Activated naive CD8-positive, alpha-beta T cell treated with anti-CD3 and anti-CD28 coated beads, Interleukin-2, amount 50 U/mL, for 16 hours (primary cell): ENCODE data around the gene ALDOB.

ENCODE experiments used
- DNase-seq: peaks from one replicate; pipeline ENCODE4 v3.0.0-alpha.2; 2020; ENCODE audit warnings: low read depth, low spot score

Gene ALDOB

GRCh38 chr9:101457003-101457402 is 21.4 kb upstream of the ALDOB start:
- DNase-seq = no peak

DNA sequence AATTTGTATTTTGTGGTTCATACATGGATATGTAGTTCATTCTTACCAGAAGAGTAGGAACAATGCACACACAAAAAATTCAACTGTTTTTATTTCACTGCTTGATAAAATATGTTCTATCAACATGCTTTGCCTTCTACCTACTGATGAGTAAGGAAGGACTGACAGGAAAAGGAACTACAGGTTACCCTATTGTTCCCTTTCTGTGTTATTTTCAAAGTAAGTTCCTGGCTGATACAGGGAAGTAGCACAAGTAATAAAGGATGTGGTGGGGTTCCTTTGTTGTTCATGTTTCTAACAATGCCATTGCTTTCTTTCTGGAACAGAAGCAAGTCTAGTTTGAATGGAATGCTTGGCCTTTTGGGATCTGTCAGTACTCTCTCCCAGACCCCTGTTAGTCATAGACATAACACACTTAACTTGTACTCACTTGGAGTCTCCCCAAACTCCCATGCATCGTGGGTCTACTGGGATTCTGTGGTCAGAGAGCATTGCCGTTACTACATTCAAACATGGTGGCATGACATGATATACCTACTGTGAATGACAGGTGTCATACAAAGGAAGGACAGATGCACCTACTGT is 20.2 kb upstream of the ALDOB start:
- no peak for DNase-seq

DNA sequence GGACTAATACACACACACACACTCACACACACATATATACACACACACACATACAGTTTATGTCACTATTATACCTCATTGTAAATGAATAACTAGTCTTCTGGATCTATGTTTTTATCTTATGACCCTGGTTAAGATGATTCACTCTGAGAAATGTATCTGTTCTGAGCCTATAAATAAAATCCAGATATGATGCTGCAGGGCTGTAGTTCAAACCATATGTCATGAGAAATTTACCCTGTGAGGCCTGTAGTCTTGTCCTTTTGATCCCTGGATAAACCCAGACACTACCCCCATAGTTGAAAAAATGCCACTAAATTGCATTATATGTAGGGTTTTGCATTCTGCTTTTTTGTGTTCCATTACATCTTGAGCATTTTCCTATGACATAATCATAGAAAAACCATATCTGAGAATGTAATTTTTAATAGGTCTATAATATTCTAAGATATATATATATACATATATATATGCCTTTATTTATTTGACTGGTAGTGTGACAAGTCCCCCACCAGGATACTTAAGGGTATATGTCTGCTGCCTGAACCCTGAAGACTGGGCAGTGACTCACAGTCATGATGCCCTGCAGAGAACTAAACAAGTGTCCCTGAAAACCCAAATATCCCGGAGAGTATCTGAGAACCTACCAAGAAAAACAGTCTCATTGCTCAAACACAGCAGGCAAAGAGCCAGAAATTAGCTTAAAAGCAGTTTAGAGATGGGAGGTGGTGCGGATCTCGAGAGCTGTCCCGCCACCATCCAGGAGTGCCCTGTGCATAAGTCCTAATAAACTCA is 18.4 kb upstream of the ALDOB start:
- DNase-seq = no peak

DNA sequence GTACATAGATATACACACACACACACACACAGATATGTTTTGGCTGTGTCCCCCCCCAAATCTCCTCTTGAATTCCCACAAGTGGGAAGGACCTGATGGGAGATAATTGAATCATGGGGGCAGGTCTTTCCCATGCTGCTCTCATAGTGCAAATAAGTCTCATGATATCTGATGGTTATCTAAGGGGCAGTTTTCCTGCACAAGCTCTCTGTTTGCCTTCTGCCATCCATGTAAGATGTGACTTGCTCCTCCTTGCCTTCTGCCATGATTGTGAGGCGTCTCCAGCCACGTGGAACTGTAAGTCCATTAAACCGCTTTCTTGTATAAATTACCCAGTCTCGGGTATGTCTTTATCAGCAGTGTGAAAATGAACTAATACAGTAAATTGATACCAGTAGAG is 15.9 kb upstream of the ALDOB start:
- DNase-seq = no peak

GRCh38 chr9:101450931-101451330 is 15.4 kb upstream of the ALDOB start:
- DNase-seq = no peak

DNA sequence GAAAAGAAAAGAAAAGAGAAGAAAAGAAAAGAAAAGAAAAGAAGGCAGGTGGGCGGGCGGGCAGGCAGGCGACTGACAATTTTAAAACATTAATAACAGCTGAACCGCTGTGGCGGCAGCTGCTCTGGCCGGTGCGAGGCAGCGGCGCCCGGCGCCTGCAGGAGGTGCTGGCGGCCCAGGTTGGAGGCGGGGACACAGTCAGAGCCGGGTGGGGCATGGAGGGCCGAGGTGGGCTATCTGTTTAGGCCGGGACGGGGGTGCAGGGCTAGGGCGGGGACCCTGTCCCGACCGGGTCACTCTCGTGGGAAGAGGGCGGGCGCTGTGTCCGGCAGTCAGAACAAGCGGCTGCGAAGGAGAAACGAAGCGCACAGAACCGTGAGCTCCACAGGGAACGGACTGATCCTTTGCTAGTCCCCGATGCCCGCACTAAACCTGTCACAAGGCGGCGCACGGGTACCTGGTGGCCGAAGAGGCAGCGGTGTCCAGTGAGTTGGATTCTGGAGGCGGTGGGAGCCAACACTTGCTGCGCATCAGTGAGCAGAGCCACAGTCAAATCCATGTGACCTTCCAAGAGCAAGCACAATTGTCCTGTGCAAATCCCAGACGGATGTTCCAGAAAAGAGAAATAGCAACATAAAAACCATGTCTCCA is 13.6 kb upstream of the ALDOB start:
- DNase-seq = peak; percentile 13

DNA sequence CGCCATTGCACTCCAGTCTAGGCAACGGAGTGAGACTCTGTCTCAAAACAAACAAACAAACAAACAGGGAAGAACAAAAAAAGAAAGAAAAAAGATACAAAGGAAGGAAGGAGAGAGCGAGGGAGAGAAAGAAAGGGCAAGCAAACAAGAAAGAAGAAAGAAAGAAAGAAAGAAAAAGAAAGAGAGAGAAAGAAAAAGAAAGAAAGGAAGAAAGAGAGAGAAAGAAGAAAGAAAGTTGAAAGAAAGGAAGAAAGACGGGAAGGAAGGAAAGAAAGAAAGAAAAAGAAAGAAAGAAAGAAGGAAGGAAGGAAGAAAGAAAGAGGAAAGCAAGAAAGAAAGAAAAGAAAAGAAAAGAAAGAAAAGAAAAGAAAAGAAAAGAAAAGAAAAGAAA is 13.1 kb upstream of the ALDOB start:
- no peak for DNase-seq

DNA sequence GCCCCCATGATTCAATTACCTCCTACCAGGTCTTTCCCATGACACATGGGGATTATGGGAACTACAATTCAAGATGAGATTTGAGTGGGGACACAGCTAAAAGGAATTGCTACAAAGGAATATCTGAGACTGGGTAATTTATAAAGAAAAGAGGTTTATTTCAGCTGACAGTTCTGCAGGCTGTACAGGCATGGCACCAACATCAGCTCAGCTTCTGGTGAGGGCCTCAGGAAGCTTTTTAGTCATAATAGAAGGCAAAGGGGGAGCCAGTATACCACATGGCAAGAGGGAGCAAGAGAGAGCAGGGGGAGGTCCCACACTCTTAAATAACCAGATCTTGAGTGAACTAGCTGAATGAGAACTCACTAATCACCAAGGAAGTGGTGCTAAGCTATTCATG is 11.2 kb upstream of the ALDOB start:
- no peak for DNase-seq

- DNase-seq = no peak
These were observed 9.9 kb upstream of the ALDOB start for GRCh38 chr9:101445353-101446029.

DNA sequence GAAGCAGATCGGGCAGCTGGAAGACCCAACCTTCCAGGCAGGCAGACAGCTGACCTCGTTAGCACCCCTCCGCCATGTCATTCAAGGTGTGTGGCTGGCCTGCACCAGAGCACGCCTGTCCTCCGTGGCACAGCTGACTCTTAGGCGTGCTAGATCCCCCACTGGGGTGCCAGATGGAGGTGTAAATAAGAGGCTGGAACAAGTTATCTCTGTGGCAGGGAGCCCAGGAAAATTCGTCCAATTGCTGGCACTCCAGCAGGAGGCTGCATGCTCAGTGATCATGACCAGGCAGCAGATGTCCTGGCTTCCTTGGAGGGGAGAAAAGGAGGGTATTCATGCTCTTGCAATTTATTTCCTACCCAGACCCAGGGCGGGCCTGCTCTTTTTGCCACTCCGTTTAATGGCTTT is 7.8 kb upstream of the ALDOB start:
- DNase-seq = no peak

- no peak for DNase-seq
These were observed 7.2 kb upstream of the ALDOB start for GRCh38 chr9:101442736-101443135.

GRCh38 chr9:101442318-101442717 is 6.7 kb upstream of the ALDOB start:
- DNase-seq = no peak

DNA sequence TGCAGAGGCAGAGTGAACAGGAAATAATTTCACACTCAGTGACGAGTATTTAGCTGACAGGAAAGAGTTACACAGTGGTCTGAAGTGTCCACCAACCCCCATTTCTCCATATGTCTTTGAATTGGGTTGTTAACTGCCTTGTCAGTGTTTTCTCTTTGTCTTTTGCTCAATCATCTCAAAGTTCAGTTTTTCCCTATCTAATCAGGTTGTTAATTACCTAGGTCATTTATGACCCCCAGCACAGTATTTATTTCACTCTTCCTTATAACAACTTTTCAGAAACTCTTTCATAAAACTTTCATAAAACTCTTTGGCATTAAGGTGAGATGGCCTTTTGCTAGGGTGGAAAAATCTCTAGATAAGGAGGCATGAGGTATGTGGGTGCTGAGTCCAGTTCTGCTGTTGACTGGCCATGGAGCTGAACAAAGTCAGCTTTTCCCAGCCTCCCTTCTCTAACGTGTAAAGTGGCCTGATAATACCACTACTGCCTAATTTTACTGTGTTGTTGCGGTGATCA is 5.2 kb upstream of the ALDOB start:
- no peak for DNase-seq

GRCh38 chr9:101438523-101438922 is 2.9 kb upstream of the ALDOB start:
- no peak for DNase-seq

DNA sequence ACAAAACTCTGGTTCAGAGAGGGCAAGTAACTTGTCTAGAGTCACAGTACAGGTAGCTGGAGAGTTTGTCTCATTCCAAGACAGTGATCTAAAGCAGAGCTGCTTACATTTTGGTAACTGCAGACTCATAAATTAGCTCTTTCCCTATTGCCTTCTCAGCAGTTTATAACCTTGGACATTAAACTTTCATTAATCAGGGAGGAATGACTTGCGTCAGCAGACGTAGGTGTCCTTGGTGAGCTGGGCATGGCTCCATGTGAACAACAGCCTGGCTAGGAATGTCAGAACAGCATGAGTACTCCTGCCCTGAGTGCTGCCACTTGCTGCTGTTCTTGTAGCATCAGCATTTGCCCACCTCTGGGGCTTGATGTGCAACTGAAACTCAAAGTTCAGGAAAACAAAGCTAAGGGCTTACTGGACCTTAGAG is 2.2 kb upstream of the ALDOB start:
- no peak for DNase-seq

DNA sequence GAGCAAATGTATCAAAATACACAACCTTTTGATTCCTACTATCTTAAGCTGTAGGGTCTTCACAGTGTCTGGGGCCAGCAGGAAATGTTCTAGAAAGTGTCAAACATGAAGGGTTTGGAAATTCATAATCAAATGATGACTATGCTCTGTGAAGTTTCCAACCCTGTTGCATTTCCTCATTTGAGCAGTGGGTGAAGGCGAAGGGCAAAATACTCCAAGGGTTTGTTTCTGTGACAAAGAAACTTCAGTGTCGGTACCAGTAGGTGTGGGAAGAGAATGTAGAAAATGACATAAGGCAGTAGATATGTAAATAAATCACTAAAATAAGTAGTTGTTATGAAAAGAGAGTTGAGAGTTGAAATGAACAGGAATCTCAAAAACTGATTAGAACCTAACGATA is 576 bp downstream of the ALDOB start:
- no peak for DNase-seq

DNA sequence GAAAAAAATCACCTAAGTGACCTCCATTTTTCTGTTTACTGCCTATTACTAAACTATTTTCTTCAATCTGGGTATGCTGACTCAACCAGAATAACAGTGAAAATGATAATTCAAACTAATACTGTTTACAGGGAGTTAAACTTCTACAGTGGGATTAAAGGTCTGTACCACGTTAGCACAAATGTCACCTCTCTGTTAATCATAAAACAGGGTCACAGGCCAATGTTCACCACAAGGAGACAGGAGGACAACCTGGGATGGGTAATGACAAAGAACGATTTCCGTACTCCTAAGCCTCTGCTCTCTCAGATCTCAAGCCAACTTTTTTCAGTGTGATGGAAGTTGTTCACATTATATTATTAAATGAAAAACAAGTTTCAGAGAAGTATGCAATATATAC is 2.3 kb downstream of the ALDOB start:
- no peak for DNase-seq

GRCh38 chr9:101432740-101433139 is 2.8 kb downstream of the ALDOB start:
- DNase-seq = no peak

GRCh38 chr9:101432171-101432570 is 3.4 kb downstream of the ALDOB start:
- no peak for DNase-seq

DNA sequence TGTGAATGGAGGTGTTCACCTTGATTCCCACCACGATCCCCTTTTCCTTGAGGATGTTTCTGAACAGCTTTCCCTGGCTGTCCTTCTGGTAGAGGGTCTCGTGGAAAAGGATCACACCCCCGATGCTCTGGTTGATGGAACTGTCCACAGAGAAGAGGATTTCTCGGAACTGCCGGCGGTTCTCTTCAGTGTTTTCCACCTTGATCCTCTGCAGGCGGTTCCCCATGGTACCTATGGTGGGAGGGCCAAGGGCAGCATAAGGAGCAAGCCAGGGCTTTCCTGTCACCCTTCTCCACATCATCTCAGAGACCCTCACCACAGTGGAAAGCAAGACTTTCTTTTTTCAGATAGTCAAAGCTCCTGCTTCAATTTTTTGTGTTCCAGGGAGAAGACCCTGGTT is 5.8 kb downstream of the ALDOB start:
- no peak for DNase-seq

DNA sequence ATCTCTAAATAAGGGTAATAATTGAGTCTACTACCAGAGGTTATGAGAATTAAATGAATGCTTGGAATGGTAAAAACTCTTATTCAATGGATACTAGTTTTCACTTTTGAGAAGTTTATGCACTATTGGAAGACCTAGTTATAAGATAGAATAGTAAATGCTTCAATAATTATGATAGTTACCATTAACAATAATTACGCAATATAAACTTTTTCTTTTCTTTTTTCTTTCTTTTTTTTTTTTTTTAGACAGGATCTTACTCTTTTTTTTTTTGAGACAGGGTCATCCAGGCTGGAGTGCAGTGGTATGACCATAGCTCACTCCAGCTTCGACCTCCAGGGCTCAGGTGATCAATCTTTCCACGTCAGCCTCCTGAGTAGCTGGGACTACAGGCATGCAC is 6.7 kb downstream of the ALDOB start:
- DNase-seq = no peak

- DNase-seq = no peak
These were observed 7.5 kb downstream of the ALDOB start for GRCh38 chr9:101427957-101428655.
